H1 (cell line): ENCODE results near the gene ZBTB25. TPM values are rescaled to one million over a fixed set of nuclear protein-coding genes. Genes with fewer than 3 reads are reported as not detected.

ENCODE experiments used
- CTCF ChIA-PET: fragments of 300-600 bp; sonication (Branson Sonifier 250); formaldehyde crosslinking; loops from one replicate; lab custom pipeline; 2021; ENCODE audit not compliant: partially characterized antibody; lab: Charles Lee
- POLR2A ChIA-PET: fragments of 300-600 bp; sonication (Branson Sonifier 250); formaldehyde crosslinking; loops from one replicate; lab custom pipeline; 2021; ENCODE audit warnings: inconsistent platforms; ENCODE audit not compliant: partially characterized antibody; lab: Charles Lee
- DNase-seq, 2 experiments: peaks; one replicate each; pipeline versions ENCODE4 v3.0.0 to v3.0.0-alpha.2; 2010 to 2022; ENCODE audit warnings: low spot score in 2 of 2, low read depth in 1 of 2, mixed read lengths in 1 of 2
- FAIRE-seq: peaks from 2 replicates; lab custom pipeline; 2011; peaks lifted over from hg19 to GRCh38; lab: Jason Lieb, UNC
- H2AFZ ChIP-seq: 2 replicates; pipeline ENCODE4 v1.8.1; 2012; ENCODE audit warnings: low read length, inconsistent platforms
- H2AK5ac ChIP-seq: 2 replicates; pipeline ENCODE4 v1.6.1; 2013; ENCODE audit warnings: low read depth, low read length
- H2BK120ac ChIP-seq: replicated peaks from 2 replicates; pipeline ENCODE3; 2013; ENCODE audit warnings: low read depth, low read length, inconsistent platforms
- H2BK12ac ChIP-seq: 2 replicates; pipeline ENCODE4 v1.6.1; 2013; ENCODE audit warnings: low read depth, low read length
- H2BK15ac ChIP-seq: 2 replicates; pipeline ENCODE4 v1.6.1; 2013; ENCODE audit warnings: low read length
- H2BK20ac ChIP-seq: 2 replicates; pipeline ENCODE4 v1.6.1; 2013; ENCODE audit warnings: low read length
- H2BK5ac ChIP-seq: 2 replicates; pipeline ENCODE4 v1.6.1; 2013; ENCODE audit warnings: low read depth, low read length
- H3K14ac ChIP-seq: 2 replicates; pipeline ENCODE4 v1.6.1; 2013; ENCODE audit warnings: inconsistent platforms; ENCODE audit not compliant: insufficient read length
- H3K18ac ChIP-seq: 2 replicates; pipeline ENCODE4 v1.6.1; 2013; ENCODE audit warnings: low read length; ENCODE audit errors: extremely low read depth
- H3K23ac ChIP-seq: 2 replicates; pipeline ENCODE4 v1.6.1; 2013; ENCODE audit warnings: inconsistent platforms; ENCODE audit not compliant: insufficient read length
- H3K23me2 ChIP-seq: 2 replicates; pipeline ENCODE4 v1.6.1; 2013; ENCODE audit warnings: low read depth, low read length
- H3K27ac ChIP-seq: 2 replicates; pipeline ENCODE4 v1.6.1; 2011; ENCODE audit warnings: low read depth, low read length, inconsistent platforms
- H3K27me3 ChIP-seq, 4 experiments: replicated peaks in 1 of 4; 1 replicate in 1 of 4; 2 replicates in 3 of 4; pipeline versions ENCODE4 v1.6.1 to v1.8.1; 2011 to 2013; ENCODE audit warnings: low read length in 3 of 4, mild to moderate bottlenecking in 3 of 4, inconsistent platforms in 2 of 4, mixed read lengths in 2 of 4, moderate library complexity in 1 of 4; ENCODE audit not compliant: control insufficient read depth in 3 of 4, insufficient read depth in 3 of 4; ENCODE audit errors: extremely low read depth in 1 of 4
- H3K36me3 ChIP-seq, 4 experiments: 2 replicates each; pipeline versions ENCODE4 v1.6.1 to v1.8.1; 2011 to 2013; ENCODE audit warnings: mild to moderate bottlenecking in 4 of 4, low read length in 3 of 4, moderate library complexity in 2 of 4, control low read depth in 1 of 4, inconsistent platforms in 1 of 4; ENCODE audit not compliant: insufficient read depth in 4 of 4, control insufficient read depth in 2 of 4
- H3K4ac ChIP-seq: replicated peaks from 2 replicates; pipeline ENCODE3; 2013; ENCODE audit warnings: low read length, low read depth, mixed read lengths, inconsistent platforms; ENCODE audit not compliant: insufficient read length
- H3K4me1 ChIP-seq, 4 experiments: replicated peaks in 1 of 4; 1 replicate in 1 of 4; 2 replicates in 3 of 4; pipeline versions ENCODE4 v1.6.1 to v1.8.1; 2011 to 2013; ENCODE audit warnings: low read length in 3 of 4, inconsistent platforms in 2 of 4, mixed read lengths in 1 of 4; ENCODE audit not compliant: insufficient read depth in 4 of 4, control insufficient read depth in 3 of 4
- H3K4me2 ChIP-seq, 2 experiments: 2 replicates each; pipeline versions ENCODE4 v1.6.1 to v1.8.1; 2011 to 2013; ENCODE audit warnings: low read depth in 2 of 2, low read length in 2 of 2, control low read depth in 1 of 2, inconsistent platforms in 1 of 2, mild to moderate bottlenecking in 1 of 2; ENCODE audit not compliant: insufficient read depth in 1 of 2
- H3K4me3 ChIP-seq, 4 experiments: fragments of 200-600, 300-600 bp in 1 of 4; sonication (generic), shearing (Covaris generic), sonication (Bioruptor Twin) in 1 of 4; 2 replicates each; pipeline versions ENCODE4 v1.5.1 to v1.8.1; 2011 to 2016; ENCODE audit warnings: low read length in 4 of 4, low read depth in 3 of 4, control low read depth in 2 of 4, inconsistent platforms in 2 of 4, mild to moderate bottlenecking in 2 of 4, mixed read lengths in 1 of 4, moderate library complexity in 1 of 4; ENCODE audit not compliant: insufficient read depth in 2 of 4; ENCODE audit errors: extremely low read depth in 1 of 4
- H3K56ac ChIP-seq: replicated peaks from 2 replicates; pipeline ENCODE3; 2013; ENCODE audit warnings: low read depth, mild to moderate bottlenecking, mixed read lengths, low read length, inconsistent platforms; ENCODE audit not compliant: insufficient read length
- H3K79me1 ChIP-seq: 2 replicates; pipeline ENCODE4 v1.6.1; 2013; ENCODE audit warnings: low read depth, low read length, control low read depth
- H3K79me2 ChIP-seq, 2 experiments: 2 replicates each; pipeline versions ENCODE4 v1.6.1 to v1.8.1; 2012 to 2013; ENCODE audit warnings: low read length in 2 of 2, mild to moderate bottlenecking in 2 of 2, inconsistent platforms in 1 of 2; ENCODE audit not compliant: insufficient read depth in 2 of 2, control insufficient read depth in 1 of 2
- H3K9ac ChIP-seq, 4 experiments: replicated peaks in 1 of 4; 1 replicate in 1 of 4; 2 replicates in 3 of 4; pipeline versions ENCODE4 v1.6.1 to v1.8.1; 2011 to 2013; ENCODE audit warnings: low read depth in 3 of 4, low read length in 3 of 4, control low read depth in 2 of 4, mild to moderate bottlenecking in 2 of 4, moderate library complexity in 2 of 4, inconsistent platforms in 1 of 4; ENCODE audit errors: extremely low read depth in 1 of 4
- H3K9me3 ChIP-seq, 2 experiments: 2 replicates each; pipeline versions ENCODE4 v1.6.1 to v1.8.1; 2012 to 2013; ENCODE audit warnings: mild to moderate bottlenecking in 2 of 2, moderate library complexity in 2 of 2, control low read depth in 1 of 2, inconsistent platforms in 1 of 2, low read depth in 1 of 2, low read length in 1 of 2, mixed read lengths in 1 of 2; ENCODE audit not compliant: insufficient read depth in 2 of 2
- H4K20me1 ChIP-seq, 2 experiments: replicated peaks in 1 of 2; 2 replicates each; pipeline versions ENCODE3 to v1.8.1; 2011 to 2013; ENCODE audit warnings: inconsistent platforms in 2 of 2, low read length in 2 of 2, mild to moderate bottlenecking in 1 of 2; ENCODE audit not compliant: insufficient read depth in 2 of 2, control insufficient read depth in 1 of 2
- H4K5ac ChIP-seq: 2 replicates; pipeline ENCODE4 v1.6.1; 2013; ENCODE audit warnings: low read length, low read depth, mixed read lengths, inconsistent platforms; ENCODE audit not compliant: insufficient read length
- H4K8ac ChIP-seq: 2 replicates; pipeline ENCODE4 v1.8.0; 2013; ENCODE audit warnings: mild to moderate bottlenecking, moderate library complexity, low read length, inconsistent platforms; ENCODE audit not compliant: insufficient read depth; ENCODE audit errors: extremely low read depth
- H4K91ac ChIP-seq: replicated peaks from 2 replicates; pipeline ENCODE3; 2013; ENCODE audit warnings: low read length, mixed read lengths, inconsistent platforms; ENCODE audit not compliant: insufficient read length
- ASH2L ChIP-seq: fragments of 200-600, 300-600 bp; sonication (generic); IDR thresholded peaks from one replicate; pipeline ENCODE4 v1.7.1; 2017; ENCODE audit warnings: low read length
- CEBPB ChIP-seq: IDR thresholded peaks from 2 replicates; pipeline ENCODE4 v1.6.1; 2012; ENCODE audit warnings: low read depth, low read length
- CHD1 ChIP-seq: IDR thresholded peaks from 2 replicates; pipeline ENCODE4 v1.6.1; 2012; ENCODE audit warnings: low read depth, low read length, improper control_type of control experiment
- CREB1 ChIP-seq: IDR thresholded peaks from 2 replicates; pipeline ENCODE4 v1.6.1; 2012; ENCODE audit warnings: inconsistent platforms
- EP300 ChIP-seq, 2 experiments: IDR thresholded peaks; 1 replicate in 1 of 2; 2 replicates in 1 of 2; pipeline ENCODE4 v1.6.1; 2011 to 2012; ENCODE audit warnings: low read depth in 2 of 2, low read length in 2 of 2, mild to moderate bottlenecking in 2 of 2, borderline replicate concordance in 1 of 2, inconsistent platforms in 1 of 2, moderate library complexity in 1 of 2
- KDM1A ChIP-seq: fragments of 200-600, 300-600 bp; sonication (generic); IDR thresholded peaks from 2 replicates; pipeline ENCODE4 v1.7.1; 2016; ENCODE audit warnings: mild to moderate bottlenecking, low read length, borderline replicate concordance
- PHF8 ChIP-seq: fragments of 200-600 bp; sonication (generic); conservative IDR thresholded peaks from 2 replicates; pipeline ENCODE4 v1.7.1; 2012; ENCODE audit warnings: low read depth, mild to moderate bottlenecking, inconsistent platforms, low read length, moderate library complexity
- POLR2AphosphoS5 ChIP-seq: IDR thresholded peaks from 2 replicates; pipeline ENCODE4 v1.6.1; 2011; ENCODE audit warnings: low read depth, low read length
- RAD21 ChIP-seq, 2 experiments: IDR thresholded peaks in 1 of 2; conservative IDR thresholded peaks in 1 of 2; 2 replicates each; pipeline ENCODE4 v1.6.1; 2011; ENCODE audit warnings: low read depth in 2 of 2, low read length in 2 of 2, improper control_type of control experiment in 1 of 2, inconsistent platforms in 1 of 2, mild to moderate bottlenecking in 1 of 2, moderate library complexity in 1 of 2
- SP4 ChIP-seq: IDR thresholded peaks from 2 replicates; pipeline ENCODE4 v1.6.1; 2012; ENCODE audit warnings: low read length, inconsistent platforms
- TAF1 ChIP-seq: IDR thresholded peaks from 2 replicates; pipeline ENCODE4 v1.6.1; 2011; ENCODE audit warnings: mild to moderate bottlenecking, low read depth, low read length
- USF2 ChIP-seq: IDR thresholded peaks from 2 replicates; pipeline ENCODE4 v1.6.1; 2011; ENCODE audit warnings: low read length, improper control_type of control experiment
- ZNF274 ChIP-seq: IDR thresholded peaks from 2 replicates; pipeline ENCODE4 v1.7.0; 2012; ENCODE audit warnings: low read length, borderline replicate concordance; ENCODE audit errors: extremely low read depth
- WGBS, 2 experiments: shearing (Covaris generic) in 1 of 2; methylation state at CpG; one replicate each; pipeline versions ENCODE4 v1.1.6 to v1.1.7; 2013 to 2015; ENCODE audit warnings: low lambda C conversion rate in 2 of 2, mixed read lengths in 2 of 2, inconsistent platforms in 1 of 2, low coverage in 1 of 2, missing lambda C conversion rate in 1 of 2; ENCODE audit not compliant: insufficient replicate concordance in 2 of 2, insufficient coverage in 1 of 2, insufficient read length in 1 of 2; ENCODE audit errors: extremely low coverage in 1 of 2, missing lambda C conversion rate in 1 of 2; 5-methylcytosine and 5-hydroxymethylcytosine counted together
- polyA plus RNA-seq, 7 experiments: library from polyadenylated mRNA; depleted of rRNA in 3 of 7; stranded (reverse) in 5 of 7; unstranded in 2 of 7; fragments of >200 nt in 5 of 7; fragments of 200-250 nt in 2 of 7; gene quantifications; 1 replicate in 5 of 7; 2 replicates in 1 of 7; 4 replicates in 1 of 7; pipeline versions ENCODE4 v1.2.1 to v1.2.3, GENCODE V29; 2011 to 2013; ENCODE audit warnings: missing spikeins in 2 of 7, mixed read lengths in 2 of 7
- total RNA-seq: library from RNA; stranded (reverse); fragmentation: NEBNext Ultra II Directional; extraction: Animal tissue kit (Norgen Biotek cat#: 25700); gene quantifications from 2 replicates; pipeline ENCODE4 v1.2.1, GENCODE V29; 2021

ZBTB25 gene
- total and polyA plus RNA-seq, 2 of the 8 experiments (the other 6 are each of a cell fraction or from before 2014, with no cell fraction given): 5.4 to 11.4 TPM

- H2BK120ac ChIP-seq: no peak overlapping the region
- H3K27me3 ChIP-seq: no peaks in the 10 kb centered on the region
- H3K79me1 ChIP-seq: no peaks in the 10 kb centered on the region
- H3K14ac ChIP-seq: no peak overlapping the region
- no peak overlapping the region for H3K4ac ChIP-seq
- H2BK12ac ChIP-seq: no peak overlapping the region
- H2AFZ ChIP-seq: no peak overlapping the region
- H2BK15ac ChIP-seq: no peak overlapping the region
- no peaks in the 10 kb centered on the region for H3K9me3 ChIP-seq
- H3K9ac ChIP-seq: no peak overlapping the region
- ChIA-PET CTCF (interaction anchor here (0.9 to 1.4 kb wide), 5 partner anchors 32 to 86 kb away, joined by 3 to 6 read pairs (median 3); no protein-coding TSS in a partner anchor), POLR2A (interaction anchor here (1.0 to 6.1 kb wide), 8 partner anchors 9 to 76 kb away, joined by 3 to 52 read pairs (median 4); partner anchors contain the start of genes MTHFD1, ZBTB1 and ZBTB25)
- no peak overlapping the region; a peak in 1 of 4 replicates for H3K4me2 ChIP-seq
- no peak overlapping the region for H3K23ac ChIP-seq
- no peak overlapping the region for H2AK5ac ChIP-seq
- no peak overlapping the region for H4K5ac ChIP-seq
- H3K23me2 ChIP-seq: peaks cover 13% of the 10 kb centered on the region
- H3K27ac ChIP-seq: no peak overlapping the region
- 91% methylated on average over 6 of the region's 6 CpGs; no CpG with 5 or more reads in 1 of the 2 experiments for WGBS, 2 experiments
- H3K4me3 ChIP-seq: no peak overlapping the region
- H4K91ac ChIP-seq: no peak overlapping the region
- H3K56ac ChIP-seq: no peak overlapping the region
- H2BK20ac ChIP-seq: no peak overlapping the region
- no peak overlapping the region for H4K8ac ChIP-seq
- peaks cover under 1 to 18% (median 11%) of the 10 kb centered on the region in 4 experiments; a peak in 6 of 8 replicates for H3K36me3 ChIP-seq
- H3K79me2 ChIP-seq: no peaks in the 10 kb centered on the region
- H4K20me1 ChIP-seq: peaks cover 2 to 3% of the 10 kb centered on the region in 2 experiments
- DNase-seq (no peak), FAIRE-seq (no peak)
- H3K4me1 ChIP-seq: peaks cover 0 to 6% (median 4%) of the 10 kb centered on the region in 4 experiments; a peak in 4 of 7 replicates
- no peak overlapping the region for H3K18ac ChIP-seq
- H2BK5ac ChIP-seq: no peak overlapping the region
- TF ChIP-seq ASH2L (no peak), CREB1 (no peak), TAF1 (no peak), EP300 (IDR thresholded peaks at IDR 0.05; ENCODE audit: borderline replicate concordance in 1 of 2, low read depth in 2 of 2, low read length in 2 of 2) (no peak), USF2 (no peak), PHF8 (no peak), RAD21 (IDR thresholded peaks at IDR 0.05 in 1 of 2, conservative IDR thresholded peaks at IDR 0.05 in 1 of 2; ENCODE audit: low read depth in 2 of 2, low read length in 2 of 2) (no peak), POLR2AphosphoS5 (no peak), CHD1 (no peak), SP4 (no peak), KDM1A (no peak), ZNF274 (no peak), CEBPB (no peak)
These were observed 39.8 kb downstream of the ZBTB25 start for GRCh38 chr14:64463873-64464272.
